Activated T-helper 1 cell treated with anti-CD3 and anti-CD28 coated beads, Interleukin-12 subunit alpha, Interleukin-12 subunit beta, Interleukin-2, Interleukin-4 antibody, amounts not matched to agents 30 ng/mL and 10 ng/mL and 1 ng/mL, durations not matched to agents 14 hours and 24 hours and 36 hours (primary cell): ENCODE measurements around the gene MAPKAP1. TPM values are rescaled to one million over a fixed set of nuclear protein-coding genes. Genes with fewer than 3 reads are reported as not detected.

Source experiments
- DNase-seq: peaks from one replicate; pipeline ENCODE4 v3.0.0; 2021; ENCODE audit warnings: low spot score
- H3K27ac Mint-ChIP-seq: one replicate; pipeline ENCODE4 v1.8.0; 2021; ENCODE audit warnings: mild to moderate bottlenecking, mixed read lengths
- H3K27me3 Mint-ChIP-seq: one replicate; pipeline ENCODE4 v1.8.0; 2022; ENCODE audit warnings: mild to moderate bottlenecking, moderate library complexity, mixed read lengths; ENCODE audit not compliant: insufficient read depth
- H3K36me3 Mint-ChIP-seq: one replicate; pipeline ENCODE4 v1.8.0; 2021; ENCODE audit warnings: low read depth, mixed read lengths
- H3K4me1 Mint-ChIP-seq: one replicate; pipeline ENCODE4 v1.8.0; 2021; ENCODE audit warnings: low read depth, mixed read lengths
- H3K4me3 Mint-ChIP-seq: one replicate; pipeline ENCODE4 v1.8.0; 2021; ENCODE audit warnings: mild to moderate bottlenecking, moderate library complexity, mixed read lengths
- H3K9me3 Mint-ChIP-seq: one replicate; pipeline ENCODE4 v1.8.0; 2021; ENCODE audit warnings: mixed read lengths
- intact Hi-C: fragments of 100-400 bp; cut with micrococcal nuclease; formaldehyde crosslinking; loops from one replicate; pipeline ENCODE4 v1.15.1; 2024
- total RNA-seq: library from RNA; stranded (reverse); gene quantifications from 2 replicates; pipeline ENCODE4 v1.2.3, GENCODE V29; 2022

Gene MAPKAP1
- total RNA-seq, 1 donor from 2014 or later: 108 TPM

DNA sequence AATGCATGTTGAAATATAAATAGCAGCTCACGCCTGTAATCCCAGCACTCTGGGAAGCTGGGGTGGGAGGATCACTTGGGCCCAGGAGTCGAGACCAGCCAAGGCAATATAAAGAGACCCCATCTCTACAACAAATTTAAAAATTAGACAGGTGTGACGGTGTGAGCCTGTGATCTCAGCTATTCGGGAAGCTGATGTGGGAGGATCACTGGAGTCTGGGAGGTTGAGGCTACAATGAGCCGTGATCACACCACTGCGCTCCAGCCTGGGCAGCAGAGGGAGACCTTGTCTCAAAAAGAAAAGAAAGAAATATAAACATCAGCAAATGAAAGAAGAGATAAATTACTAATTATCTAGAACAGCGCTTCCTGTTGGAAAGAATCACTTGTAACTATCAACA, 105.0 kb downstream of the MAPKAP1 start:
- Mint-ChIP-seq H3K27ac (no peak overlapping the region), H3K4me3 (no peak overlapping the region), H3K9me3 (no peaks in the 10 kb centered on the region), H3K36me3 (peaks cover 2% of the 10 kb centered on the region), H3K27me3 (no peaks in the 10 kb centered on the region), H3K4me1 (peaks cover 4% of the 10 kb centered on the region)
- DNase-seq: no peak
- intact Hi-C loops: no loop called here

GRCh38 chr9:125600194-125600593, 106.8 kb downstream of the MAPKAP1 start:
- H3K9me3 Mint-ChIP-seq: no peaks in the 10 kb centered on the region
- H3K4me1 Mint-ChIP-seq: peaks cover 12% of the 10 kb centered on the region
- H3K27me3 Mint-ChIP-seq: no peaks in the 10 kb centered on the region
- intact Hi-C loops: no loop called here
- H3K4me3 Mint-ChIP-seq: no peak overlapping the region
- peaks cover 8% of the 10 kb centered on the region for H3K36me3 Mint-ChIP-seq
- H3K27ac Mint-ChIP-seq: no peak overlapping the region
- no peak for DNase-seq

- no peak overlapping the region for H3K27ac Mint-ChIP-seq
- no peaks in the 10 kb centered on the region for H3K27me3 Mint-ChIP-seq
- H3K9me3 Mint-ChIP-seq: no peaks in the 10 kb centered on the region
- no peak overlapping the region for H3K4me3 Mint-ChIP-seq
- peaks cover 12% of the 10 kb centered on the region for H3K4me1 Mint-ChIP-seq
- H3K36me3 Mint-ChIP-seq: peaks cover 11% of the 10 kb centered on the region
- DNase-seq: no peak
- intact Hi-C loops: no loop called here
Observed at GRCh38 chr9:125594223-125594610, 112.8 kb downstream of the MAPKAP1 start.

GRCh38 chr9:125593581-125594222, 113.3 kb downstream of the MAPKAP1 start:
- Mint-ChIP-seq H3K4me3 (no peak overlapping the region), H3K9me3 (no peaks in the 10 kb centered on the region)
- intact Hi-C loops: no loop called here

GRCh38 chr9:125591888-125592287, 115.1 kb downstream of the MAPKAP1 start:
- no peak for DNase-seq
- Mint-ChIP-seq H3K9me3 (no peaks in the 10 kb centered on the region), H3K27me3 (no peaks in the 10 kb centered on the region), H3K4me3 (no peak overlapping the region), H3K36me3 (peaks cover 9% of the 10 kb centered on the region), H3K4me1 (peaks cover 13% of the 10 kb centered on the region), H3K27ac (no peak overlapping the region)
- intact Hi-C loops: no loop called here

More at GRCh38 chr9:125593581-125594222, 113.3 kb downstream of the MAPKAP1 start:
- H3K27ac Mint-ChIP-seq: no peak overlapping the region
- DNase-seq: no peak
- H3K4me1 Mint-ChIP-seq: peaks cover 12% of the 10 kb centered on the region
- H3K36me3 Mint-ChIP-seq: peaks cover 11% of the 10 kb centered on the region
- H3K27me3 Mint-ChIP-seq: no peaks in the 10 kb centered on the region

GRCh38 chr9:125591245-125591644, 115.8 kb downstream of the MAPKAP1 start:
- no peaks in the 10 kb centered on the region for H3K9me3 Mint-ChIP-seq

GRCh38 chr9:125589287-125589686, 117.7 kb downstream of the MAPKAP1 start:
- Mint-ChIP-seq H3K9me3 (no peaks in the 10 kb centered on the region), H3K36me3 (peaks cover 5% of the 10 kb centered on the region), H3K4me1 (peaks cover 15% of the 10 kb centered on the region), H3K27me3 (no peaks in the 10 kb centered on the region), H3K4me3 (no peak overlapping the region), H3K27ac (no peak overlapping the region)
- intact Hi-C loops: no loop called here
- no peak for DNase-seq

More at GRCh38 chr9:125591245-125591644, 115.8 kb downstream of the MAPKAP1 start:
- Mint-ChIP-seq H3K4me1 (peaks cover 15% of the 10 kb centered on the region), H3K36me3 (peaks cover 7% of the 10 kb centered on the region), H3K4me3 (no peak overlapping the region), H3K27me3 (no peaks in the 10 kb centered on the region), H3K27ac (peak overlapping the region; percentile 38)
- intact Hi-C loops: no loop called here
- no peak for DNase-seq

DNA sequence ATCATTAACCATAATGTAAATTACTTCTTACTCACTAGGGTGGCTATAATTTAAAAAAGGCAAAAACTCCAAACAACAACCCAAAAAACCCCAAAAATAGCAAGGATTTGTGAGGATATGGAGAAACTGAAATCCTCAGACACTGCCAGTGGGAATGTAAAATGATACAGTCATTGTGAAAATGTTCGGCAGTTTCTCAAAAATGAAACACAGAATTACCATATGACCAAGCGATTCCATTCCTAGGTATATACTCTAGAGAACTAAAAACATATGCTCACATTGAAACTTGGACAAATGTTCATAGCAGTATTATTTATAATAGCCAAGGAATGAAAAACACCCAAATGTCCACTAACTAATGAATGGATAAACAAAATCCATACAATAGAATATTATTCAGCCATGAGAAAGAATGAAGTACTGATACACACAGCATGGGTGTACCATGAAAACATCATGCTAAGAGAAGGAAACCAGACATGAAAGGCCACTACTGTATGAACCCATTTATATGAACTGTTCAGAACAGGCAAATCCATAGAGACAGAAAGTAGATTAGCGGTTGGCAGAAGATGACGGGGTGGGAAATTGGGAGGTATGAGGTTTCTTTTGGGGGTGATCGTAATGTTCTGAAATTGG, 119.1 kb downstream of the MAPKAP1 start:
- Mint-ChIP-seq H3K27ac (no peak overlapping the region), H3K4me1 (peaks cover 15% of the 10 kb centered on the region), H3K36me3 (peaks cover 6% of the 10 kb centered on the region), H3K4me3 (no peak overlapping the region), H3K9me3 (no peaks in the 10 kb centered on the region), H3K27me3 (no peaks in the 10 kb centered on the region)
- DNase-seq: no peak
- intact Hi-C loops: no loop called here

- peaks cover 13% of the 10 kb centered on the region for H3K4me1 Mint-ChIP-seq
- H3K36me3 Mint-ChIP-seq: peaks cover 14% of the 10 kb centered on the region
- no peak for DNase-seq
- H3K4me3 Mint-ChIP-seq: no peak overlapping the region
- intact Hi-C loops: no loop called here
- H3K27me3 Mint-ChIP-seq: no peaks in the 10 kb centered on the region
- H3K27ac Mint-ChIP-seq: no peak overlapping the region
- H3K9me3 Mint-ChIP-seq: no peaks in the 10 kb centered on the region
Observed at GRCh38 chr9:125586172-125586511, 120.9 kb downstream of the MAPKAP1 start.

DNA sequence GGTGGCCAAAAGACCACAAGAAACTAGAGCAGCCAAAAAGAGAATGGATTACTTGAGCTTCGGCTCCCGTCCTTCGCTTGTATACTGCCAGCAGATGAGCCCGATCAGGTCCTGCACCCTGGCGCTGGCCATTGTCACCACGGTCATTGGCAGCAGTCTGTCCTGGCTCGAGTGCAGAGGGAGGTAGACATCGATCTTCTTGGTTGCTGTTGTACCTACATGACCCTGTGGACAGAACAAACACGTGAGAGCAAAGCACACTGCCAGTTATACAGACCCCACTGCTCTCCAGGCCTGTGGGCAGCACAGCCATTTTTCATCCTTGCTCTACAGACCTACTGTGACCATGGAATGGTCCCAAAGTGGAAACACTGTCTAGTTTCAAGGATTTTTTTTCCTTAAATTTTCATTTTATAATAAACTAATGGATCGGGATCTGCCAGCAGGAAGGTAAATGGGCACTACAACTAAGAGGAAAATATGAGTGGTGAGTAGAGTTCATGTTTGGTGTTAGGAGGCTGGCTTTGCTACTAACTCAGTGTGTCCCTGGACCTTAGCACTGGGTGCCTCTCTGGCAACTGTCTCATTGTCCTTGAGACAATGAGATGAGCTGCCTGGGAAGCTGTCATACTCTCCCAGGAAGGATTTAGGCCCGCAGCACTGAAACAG, 121.4 kb downstream of the MAPKAP1 start:
- Mint-ChIP-seq H3K27ac (peak overlapping the region; percentile 3), H3K4me1 (peaks cover 11% of the 10 kb centered on the region)

DNA sequence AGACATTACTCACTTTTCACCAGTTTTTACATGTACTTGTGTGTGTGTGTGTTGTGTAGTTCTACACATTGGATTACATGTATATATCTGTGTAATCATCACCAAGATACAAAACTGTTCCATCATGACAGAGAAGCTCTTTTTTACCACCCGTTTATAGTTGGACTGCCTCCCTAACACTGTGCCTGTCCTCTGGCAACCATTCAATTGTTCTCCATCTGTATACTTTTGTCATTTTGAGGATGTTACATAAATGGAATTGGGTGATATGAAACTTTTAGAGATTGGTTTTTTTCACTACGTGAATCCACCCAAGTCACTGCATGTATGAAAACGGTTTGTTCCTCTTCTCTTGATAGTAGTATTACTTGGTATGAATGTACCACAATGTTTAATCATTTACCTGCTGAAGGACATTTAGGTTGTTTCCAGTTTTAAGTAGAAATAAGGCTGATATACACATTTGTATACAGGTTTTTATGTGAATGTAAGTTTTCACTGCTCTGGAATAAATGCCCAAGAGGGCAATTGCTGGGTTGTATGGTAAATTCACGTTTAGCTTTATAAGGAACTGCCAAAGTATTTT, 126.2 kb downstream of the MAPKAP1 start:
- H3K4me3 Mint-ChIP-seq: no peak overlapping the region
- intact Hi-C loops: no loop called here
- H3K27ac Mint-ChIP-seq: no peak overlapping the region
- H3K36me3 Mint-ChIP-seq: peaks cover 27% of the 10 kb centered on the region
- DNase-seq: no peak
- H3K9me3 Mint-ChIP-seq: peaks cover 20% of the 10 kb centered on the region
- H3K4me1 Mint-ChIP-seq: no peaks in the 10 kb centered on the region
- H3K27me3 Mint-ChIP-seq: no peaks in the 10 kb centered on the region

More for the DNA sequence above, 121.4 kb downstream of the MAPKAP1 start:
- no peak for DNase-seq
- intact Hi-C loops: no loop called here
- Mint-ChIP-seq H3K4me3 (no peak overlapping the region), H3K9me3 (peaks cover 3% of the 10 kb centered on the region), H3K36me3 (peaks cover 16% of the 10 kb centered on the region), H3K27me3 (no peaks in the 10 kb centered on the region)

GRCh38 chr9:125579030-125579932, 127.7 kb downstream of the MAPKAP1 start:
- intact Hi-C loops: no loop called here
- no peak for DNase-seq
- Mint-ChIP-seq H3K27ac (no peak overlapping the region), H3K9me3 (peaks cover 31% of the 10 kb centered on the region), H3K36me3 (peaks cover 29% of the 10 kb centered on the region), H3K4me1 (no peaks in the 10 kb centered on the region), H3K27me3 (no peaks in the 10 kb centered on the region), H3K4me3 (no peak overlapping the region)
